Suprapubic skin (tissue), 4 donors: ENCODE results near the gene SBSN. TPM values are rescaled to one million over a fixed set of nuclear protein-coding genes. Genes with fewer than 3 reads are reported as not detected.
A peak's percentile ranks its signal among the peaks of the same experiment; 100 is the strongest.

ENCODE experiments used
- DNase-seq, 2 donors: peaks; one replicate each; pipeline ENCODE4 v3.0.0-alpha.2; 2019; ENCODE audit warnings: low spot score in 2 of 2
- H3K27ac ChIP-seq: fragments of 200-600 bp; sonication (generic); one replicate; pipeline ENCODE4 v1.5.1; 2019
- H3K27me3 ChIP-seq: fragments of 200-600 bp; sonication (generic); one replicate; pipeline ENCODE4 v1.5.1; 2019
- H3K36me3 ChIP-seq: fragments of 200-600 bp; sonication (generic); one replicate; pipeline ENCODE4 v1.5.1; 2019
- H3K4me1 ChIP-seq: fragments of 200-600 bp; sonication (generic); one replicate; pipeline ENCODE4 v1.5.1; 2019
- H3K4me3 ChIP-seq: fragments of 200-600 bp; sonication (generic); one replicate; pipeline ENCODE4 v1.5.1; 2019; ENCODE audit warnings: mild to moderate bottlenecking
- H3K9me3 ChIP-seq: fragments of 200-600 bp; sonication (generic); one replicate; pipeline ENCODE4 v1.5.1; 2019
- EP300 ChIP-seq: sonication (generic); formaldehyde crosslinking; IDR thresholded peaks from one replicate; pipeline ENCODE4 v1.6.1; 2017; ENCODE audit warnings: antibody characterized with exemption
- POLR2A ChIP-seq, 2 donors: fragments of 450-650 bp; IDR thresholded peaks; one replicate each; pipeline ENCODE4 v1.6.1; 2017; ENCODE audit warnings: antibody characterized with exemption in 2 of 2, mild to moderate bottlenecking in 2 of 2, moderate library complexity in 2 of 2
- POLR2AphosphoS5 ChIP-seq, 3 donors: sonication (generic); formaldehyde crosslinking; IDR thresholded peaks; one replicate each; pipeline ENCODE4 v1.6.1; 2017; ENCODE audit warnings: antibody characterized with exemption in 3 of 3
- WGBS: methylation state at CpG from one replicate; pipeline ENCODE4 v1.1.5; 2018; 5-methylcytosine and 5-hydroxymethylcytosine counted together
- total RNA-seq, 4 donors: library from RNA; depleted of rRNA; stranded (reverse); fragments of >200 nt; gene quantifications; one replicate each; pipeline ENCODE4 v1.1.0, GENCODE V29; 2016
- TF ChIP-seq, protein P1 (sequence below), 2 donors: fragments of 200-600 bp in 1 of 2; fragments of 450-650 bp in 1 of 2; sonication (generic) in 1 of 2; IDR thresholded peaks; one replicate each; pipeline ENCODE4 v1.5.1; 2016 to 2019; ENCODE audit warnings: antibody characterized with exemption in 2 of 2, mild to moderate bottlenecking in 1 of 2, moderate library complexity in 1 of 2

SBSN gene
- total RNA-seq, 4 donors from 2014 or later = 308 to 1,594 (median 1,430) TPM

DNA sequence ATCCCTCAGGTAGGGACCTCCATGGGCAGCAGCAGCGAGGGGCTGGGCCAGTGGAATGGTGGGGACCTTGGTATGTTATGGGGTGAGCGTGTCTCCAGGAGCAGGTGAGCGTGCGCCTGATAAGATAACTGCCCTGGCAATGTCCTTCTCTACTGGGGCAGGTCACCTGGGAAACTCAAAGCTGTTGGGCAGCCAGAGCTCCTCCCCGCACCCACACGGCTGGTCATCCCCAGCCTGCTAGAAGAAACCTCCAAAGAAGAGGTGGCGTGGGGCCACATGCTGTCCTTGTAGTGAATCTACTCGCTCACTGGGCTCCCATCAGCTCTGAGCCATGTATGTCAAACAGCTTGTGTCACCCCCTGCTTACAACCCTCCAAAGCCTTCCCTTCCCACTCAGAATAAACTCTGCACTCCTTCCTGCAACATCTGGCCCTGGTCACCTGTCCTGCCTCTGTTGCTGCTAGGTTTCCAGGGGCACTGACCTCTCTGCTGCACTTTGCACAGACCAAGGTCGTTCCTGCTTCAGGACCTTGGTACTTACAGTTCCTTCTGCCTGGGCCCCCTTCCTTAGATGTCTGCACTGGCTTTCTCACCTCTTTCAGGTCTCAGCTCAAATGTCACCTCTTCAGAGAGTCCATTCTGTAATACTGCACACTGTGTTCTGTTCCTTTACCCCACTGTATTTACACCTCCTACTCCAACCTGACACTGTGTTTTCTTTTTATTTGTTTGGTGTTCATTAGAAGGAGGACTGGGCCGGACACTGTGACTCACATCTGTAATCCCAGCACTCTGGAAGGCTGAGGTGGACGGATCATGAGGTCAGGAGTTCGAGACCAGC is 37.1 kb upstream of the SBSN start:
- Histone ChIP-seq H3K9me3 (no peaks in the 10 kb centered on the region), H3K36me3 (no peaks in the 10 kb centered on the region), H3K4me1 (no peaks in the 10 kb centered on the region), H3K4me3 (no peak overlapping the region), H3K27me3 (peaks cover 45% of the 10 kb centered on the region), H3K27ac (no peak overlapping the region)
- 75% methylated on average over 9 of the region's 12 CpGs for whole genome bisulfite sequencing
- TF ChIP-seq, protein P1, sequence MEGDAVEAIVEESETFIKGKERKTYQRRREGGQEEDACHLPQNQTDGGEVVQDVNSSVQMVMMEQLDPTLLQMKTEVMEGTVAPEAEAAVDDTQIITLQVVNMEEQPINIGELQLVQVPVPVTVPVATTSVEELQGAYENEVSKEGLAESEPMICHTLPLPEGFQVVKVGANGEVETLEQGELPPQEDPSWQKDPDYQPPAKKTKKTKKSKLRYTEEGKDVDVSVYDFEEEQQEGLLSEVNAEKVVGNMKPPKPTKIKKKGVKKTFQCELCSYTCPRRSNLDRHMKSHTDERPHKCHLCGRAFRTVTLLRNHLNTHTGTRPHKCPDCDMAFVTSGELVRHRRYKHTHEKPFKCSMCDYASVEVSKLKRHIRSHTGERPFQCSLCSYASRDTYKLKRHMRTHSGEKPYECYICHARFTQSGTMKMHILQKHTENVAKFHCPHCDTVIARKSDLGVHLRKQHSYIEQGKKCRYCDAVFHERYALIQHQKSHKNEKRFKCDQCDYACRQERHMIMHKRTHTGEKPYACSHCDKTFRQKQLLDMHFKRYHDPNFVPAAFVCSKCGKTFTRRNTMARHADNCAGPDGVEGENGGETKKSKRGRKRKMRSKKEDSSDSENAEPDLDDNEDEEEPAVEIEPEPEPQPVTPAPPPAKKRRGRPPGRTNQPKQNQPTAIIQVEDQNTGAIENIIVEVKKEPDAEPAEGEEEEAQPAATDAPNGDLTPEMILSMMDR (IDR thresholded peaks at IDR 0.05) = no peak
- TF ChIP-seq POLR2AphosphoS5 (IDR thresholded peaks at IDR 0.05) = no peak
- TF ChIP-seq POLR2A (IDR thresholded peaks at IDR 0.05) = no peak
- TF ChIP-seq EP300 = no peak
- peak in 1 of 2 donors; percentile 47 for DNase-seq

DNA sequence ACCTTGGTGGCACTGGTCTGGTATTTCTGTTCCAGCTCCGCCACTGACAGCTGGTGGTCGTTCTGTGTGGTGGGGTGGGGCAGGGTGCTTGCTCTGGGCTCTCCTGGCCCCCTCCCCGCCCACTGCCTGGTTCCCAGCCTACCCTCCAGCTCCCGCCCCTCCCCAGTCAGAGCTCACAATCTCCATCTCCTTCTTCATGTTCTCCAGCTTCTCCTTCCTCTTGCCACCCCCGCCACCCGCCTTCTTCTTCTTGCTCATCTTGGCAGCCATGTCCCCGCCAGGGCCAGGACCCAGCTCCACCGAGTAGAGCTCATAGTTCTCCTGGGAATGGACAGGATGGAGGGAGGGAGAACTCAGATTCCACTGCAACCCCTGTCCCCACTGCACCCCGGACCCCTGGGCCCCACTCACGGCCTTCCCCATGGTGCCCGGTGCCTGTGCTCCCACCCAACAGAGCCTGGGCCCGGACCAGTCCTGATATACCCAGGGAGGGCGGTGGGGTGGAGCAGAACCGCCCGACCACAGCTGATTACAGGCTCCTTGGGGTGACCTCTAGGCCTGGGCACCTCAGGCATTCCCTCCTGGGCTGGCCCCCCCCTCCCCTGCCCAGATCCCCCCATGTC is 35.2 kb upstream of the SBSN start, which contains the start of gene ATP4A:
Gene ATP4A, minus strand, starts transcription at position 452 of the 623 bp plus-strand sequence. Its CDS starts 29 bp downstream, at position 423.
- 56% methylated on average over 11 of the region's 15 CpGs for WGBS
- Histone ChIP-seq H3K36me3 (no peaks in the 10 kb centered on the region), H3K27ac (no peak within 1 kb of the TSS), H3K4me1 (peaks cover 4% of the 10 kb centered on the region), H3K9me3 (no peaks in the 10 kb centered on the region), H3K27me3 (peaks cover 65% of the 10 kb centered on the region), H3K4me3 (no peak within 1 kb of the TSS)
- peak in 1 of 2 donors; percentile 66 for DNase-seq
- TF ChIP-seq POLR2AphosphoS5 (IDR thresholded peaks at IDR 0.05) (no peak), EP300 (no peak), POLR2A (IDR thresholded peaks at IDR 0.05) (no peak)
- TF ChIP-seq, protein P1 (IDR thresholded peaks at IDR 0.05) = no peak

DNA sequence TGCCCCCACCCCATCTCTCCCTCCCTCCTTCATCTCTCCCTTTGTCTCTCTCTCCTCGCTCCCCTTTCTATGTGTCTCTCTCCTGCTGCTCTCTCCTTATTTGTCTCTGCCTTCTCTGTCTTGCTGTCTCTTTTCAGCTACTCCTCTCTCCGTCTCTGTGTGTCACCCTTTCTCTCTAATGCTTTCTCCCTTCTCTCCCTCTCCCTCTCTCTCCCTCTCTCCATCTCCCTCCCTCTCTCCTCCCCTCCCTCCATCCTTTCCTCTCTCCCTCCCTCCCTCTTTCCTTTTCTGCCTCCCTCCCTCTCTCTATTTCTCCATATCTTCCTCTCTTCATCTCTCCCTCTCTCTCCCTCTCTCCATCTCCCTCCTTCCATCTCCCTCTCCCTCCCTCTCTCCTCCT is 34.7 kb upstream of the SBSN start:
- H3K4me3 ChIP-seq = no peak overlapping the region
- peaks cover 70% of the 10 kb centered on the region for H3K27me3 ChIP-seq

DNA sequence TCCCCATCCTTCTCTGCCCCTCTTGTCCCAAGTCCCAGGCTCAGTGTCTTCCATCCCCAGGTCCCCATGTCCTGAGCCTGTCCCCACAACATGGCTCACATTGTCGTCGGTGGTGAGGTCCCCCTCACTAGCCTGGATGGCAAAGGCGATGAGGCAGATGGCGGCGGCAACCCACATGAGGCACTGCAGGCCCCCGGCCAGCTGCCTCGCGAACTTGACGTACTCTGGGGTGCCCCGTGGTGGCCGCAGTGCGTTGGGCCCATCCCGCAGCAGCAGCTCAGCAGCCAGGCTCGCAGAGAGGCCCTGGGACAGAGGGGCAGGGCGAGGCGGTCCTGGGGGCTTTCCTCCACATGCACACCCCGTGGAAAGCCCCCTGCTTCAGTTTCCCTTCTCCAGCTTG is 34.2 kb upstream of the SBSN start:
- TF ChIP-seq EP300 (no peak), POLR2A (IDR thresholded peaks at IDR 0.05) (no peak), POLR2AphosphoS5 (IDR thresholded peaks at IDR 0.05) (no peak)
- TF ChIP-seq, protein P1 (IDR thresholded peaks at IDR 0.05) = no peak
- H3K4me3 ChIP-seq = no peak overlapping the region
- H3K27ac ChIP-seq = no peak overlapping the region
- 63% methylated on average over 12 of the region's 17 CpGs for WGBS
- peaks cover 13% of the 10 kb centered on the region for H3K4me1 ChIP-seq
- H3K27me3 ChIP-seq = peaks cover 74% of the 10 kb centered on the region
- no peaks in the 10 kb centered on the region for H3K36me3 ChIP-seq
- DNase-seq = peak in 1 of 2 donors; percentile 72
- H3K9me3 ChIP-seq = no peaks in the 10 kb centered on the region

More for the DNA sequence above, 34.7 kb upstream of the SBSN start:
- DNase-seq = no peak
- Histone ChIP-seq H3K36me3 (no peaks in the 10 kb centered on the region), H3K27ac (no peak overlapping the region), H3K4me1 (peaks cover 10% of the 10 kb centered on the region), H3K9me3 (no peaks in the 10 kb centered on the region)
- 75% methylated on average over 2 of the region's 2 CpGs for WGBS
- TF ChIP-seq POLR2A (IDR thresholded peaks at IDR 0.05) = no peak
- TF ChIP-seq POLR2AphosphoS5 (IDR thresholded peaks at IDR 0.05) = no peak
- no peak for TF ChIP-seq EP300
- TF ChIP-seq, protein P1 (IDR thresholded peaks at IDR 0.05) = no peak

DNA sequence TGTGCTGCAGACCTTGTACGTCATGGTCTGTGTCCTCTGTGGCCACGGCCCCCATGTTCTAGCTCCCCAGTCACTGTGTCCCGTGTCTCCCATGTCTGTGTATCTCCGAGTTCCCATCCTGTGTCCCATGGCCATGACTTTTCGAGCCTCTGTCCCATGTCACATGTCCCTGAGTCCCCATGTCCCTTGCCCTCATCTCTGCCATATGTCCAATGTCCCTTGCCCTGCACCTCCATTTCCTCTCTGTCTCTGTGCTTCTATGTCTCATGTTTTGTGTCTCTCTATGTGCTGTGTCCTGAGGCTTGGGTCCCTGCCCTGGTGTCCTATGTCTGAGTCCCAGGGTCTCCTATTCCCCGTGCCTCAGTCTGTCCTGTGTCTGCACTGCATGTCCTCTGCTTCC is 33.3 kb upstream of the SBSN start:
- peak in 1 of 2 donors; percentile 53 for DNase-seq
- Histone ChIP-seq H3K9me3 (no peaks in the 10 kb centered on the region), H3K4me3 (no peak overlapping the region), H3K27ac (no peak overlapping the region), H3K4me1 (peaks cover 13% of the 10 kb centered on the region), H3K36me3 (no peaks in the 10 kb centered on the region), H3K27me3 (peaks cover 74% of the 10 kb centered on the region)
- WGBS = 84% methylated on average over 6 of the region's 6 CpGs
- TF ChIP-seq, protein P1 (IDR thresholded peaks at IDR 0.05) = no peak
- TF ChIP-seq EP300 (no peak), POLR2AphosphoS5 (IDR thresholded peaks at IDR 0.05) (no peak), POLR2A (IDR thresholded peaks at IDR 0.05) (no peak)
